ENCODE measurements around the gene PDZK1. TPM values are rescaled to one million over a fixed set of nuclear protein-coding genes. Genes with fewer than 3 reads are reported as not detected.
A peak's percentile ranks its signal among the peaks of the same experiment; 100 is the strongest.
"Not testable (repeated sequence)": the region's sequence is repeated elsewhere in the genome, so short reads cannot be mapped to it uniquely, and the experiment has no call there.

PDZK1 gene
- total RNA-seq, 1 experiment from 2014 or later = 1.3 TPM

DNA sequence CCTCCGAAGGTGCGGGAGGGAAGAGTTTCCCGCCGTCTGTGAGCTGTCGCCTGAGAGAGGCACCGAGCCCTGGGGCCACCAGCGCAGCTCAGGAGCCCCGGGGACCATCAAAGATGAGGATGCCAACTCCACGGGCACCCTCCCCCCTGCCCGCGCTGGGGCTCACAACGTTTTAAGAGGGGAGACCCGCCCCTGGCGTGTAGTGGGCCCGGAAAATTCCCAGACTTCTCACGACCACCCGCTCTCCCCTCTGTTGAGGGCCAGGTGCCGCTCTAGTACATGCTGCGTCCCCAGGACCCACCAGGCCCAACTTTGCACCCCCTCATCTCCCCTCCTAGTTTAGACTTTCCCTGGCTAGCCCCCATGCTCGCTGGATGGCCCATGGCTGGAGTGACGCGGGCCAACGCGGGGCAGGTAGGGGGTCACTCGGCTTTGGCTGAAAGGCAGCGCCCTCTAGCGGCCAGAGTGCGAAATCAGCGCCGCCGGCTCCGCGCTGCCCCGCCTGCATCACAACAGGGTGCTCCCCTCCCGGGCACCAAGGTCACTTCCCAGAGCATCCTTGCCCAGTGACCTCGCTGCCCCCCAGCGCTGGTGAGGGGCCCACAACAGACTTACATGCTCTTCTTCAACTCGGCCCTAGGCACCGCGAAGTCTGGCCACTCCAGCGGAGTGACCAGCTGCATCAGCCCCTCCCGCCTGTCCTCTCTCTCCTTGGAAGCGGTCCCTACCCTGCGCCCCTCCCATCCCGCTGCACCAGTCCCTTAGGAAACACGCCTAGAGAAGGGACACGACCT, 13.9 kb upstream of the PDZK1 start:
- Mint-ChIP-seq H3K27me3 (ENCODE audit: unreplicated experiment) (peaks cover 21% of the 10 kb centered on the region), H3K4me3 (ENCODE audit: low read depth, unreplicated experiment) (peak overlapping the region; percentile 64), H3K27ac (ENCODE audit: unreplicated experiment) (no peak overlapping the region), H3K36me3 (ENCODE audit: insufficient read depth, unreplicated experiment) (peaks cover 9% of the 10 kb centered on the region), H3K9me3 (ENCODE audit: low read depth, unreplicated experiment) (no peaks in the 10 kb centered on the region), H3K4me1 (ENCODE audit: low read depth, unreplicated experiment) (peaks cover 9% of the 10 kb centered on the region)
- TF ChIP-seq, protein P1, sequence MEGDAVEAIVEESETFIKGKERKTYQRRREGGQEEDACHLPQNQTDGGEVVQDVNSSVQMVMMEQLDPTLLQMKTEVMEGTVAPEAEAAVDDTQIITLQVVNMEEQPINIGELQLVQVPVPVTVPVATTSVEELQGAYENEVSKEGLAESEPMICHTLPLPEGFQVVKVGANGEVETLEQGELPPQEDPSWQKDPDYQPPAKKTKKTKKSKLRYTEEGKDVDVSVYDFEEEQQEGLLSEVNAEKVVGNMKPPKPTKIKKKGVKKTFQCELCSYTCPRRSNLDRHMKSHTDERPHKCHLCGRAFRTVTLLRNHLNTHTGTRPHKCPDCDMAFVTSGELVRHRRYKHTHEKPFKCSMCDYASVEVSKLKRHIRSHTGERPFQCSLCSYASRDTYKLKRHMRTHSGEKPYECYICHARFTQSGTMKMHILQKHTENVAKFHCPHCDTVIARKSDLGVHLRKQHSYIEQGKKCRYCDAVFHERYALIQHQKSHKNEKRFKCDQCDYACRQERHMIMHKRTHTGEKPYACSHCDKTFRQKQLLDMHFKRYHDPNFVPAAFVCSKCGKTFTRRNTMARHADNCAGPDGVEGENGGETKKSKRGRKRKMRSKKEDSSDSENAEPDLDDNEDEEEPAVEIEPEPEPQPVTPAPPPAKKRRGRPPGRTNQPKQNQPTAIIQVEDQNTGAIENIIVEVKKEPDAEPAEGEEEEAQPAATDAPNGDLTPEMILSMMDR (IDR thresholded peaks at IDR 0.05; ENCODE audit: unreplicated experiment) = peak; percentile 97
- intact Hi-C loops (cut with micrococcal nuclease; ENCODE audit: unreplicated experiment) = no loop called here
- CTCF ChIA-PET = interaction anchor here (0.6 to 1.5 kb wide), 7 partner anchors 10 to 124 kb away, joined by 3 to 5 read pairs (median 4); partner anchors contain the start of genes NUDT17 and PDZK1
- BruUV-seq (replicated peaks) = no TSS peak
- peak; percentile 82 for DNase-seq

- no peak overlapping the region for H3K27ac Mint-ChIP-seq (ENCODE audit: unreplicated experiment)
- TF ChIP-seq, protein P1 (IDR thresholded peaks at IDR 0.05; ENCODE audit: unreplicated experiment) = no peak
- CTCF ChIA-PET = interaction anchor here (0.5 to 1.5 kb wide), 6 partner anchors 9 to 224 kb away, joined by 3 to 9 read pairs (median 4); partner anchors contain the start of gene NUDT17
- H3K27me3 Mint-ChIP-seq (ENCODE audit: unreplicated experiment) = peaks cover 21% of the 10 kb centered on the region
- no TSS peak for BruUV-seq (replicated peaks)
- peaks cover 9% of the 10 kb centered on the region for H3K36me3 Mint-ChIP-seq (ENCODE audit: insufficient read depth, unreplicated experiment)
- intact Hi-C loops (cut with micrococcal nuclease; ENCODE audit: unreplicated experiment) = no loop called here
- H3K4me1 Mint-ChIP-seq (ENCODE audit: low read depth, unreplicated experiment) = peaks cover 9% of the 10 kb centered on the region
- no peaks in the 10 kb centered on the region for H3K9me3 Mint-ChIP-seq (ENCODE audit: low read depth, unreplicated experiment)
- DNase-seq = peak; percentile 12
- peak overlapping the region; percentile 64 for H3K4me3 Mint-ChIP-seq (ENCODE audit: low read depth, unreplicated experiment)
Observed at GRCh38 chr1:145720556-145720877, 13.3 kb upstream of the PDZK1 start.

DNA sequence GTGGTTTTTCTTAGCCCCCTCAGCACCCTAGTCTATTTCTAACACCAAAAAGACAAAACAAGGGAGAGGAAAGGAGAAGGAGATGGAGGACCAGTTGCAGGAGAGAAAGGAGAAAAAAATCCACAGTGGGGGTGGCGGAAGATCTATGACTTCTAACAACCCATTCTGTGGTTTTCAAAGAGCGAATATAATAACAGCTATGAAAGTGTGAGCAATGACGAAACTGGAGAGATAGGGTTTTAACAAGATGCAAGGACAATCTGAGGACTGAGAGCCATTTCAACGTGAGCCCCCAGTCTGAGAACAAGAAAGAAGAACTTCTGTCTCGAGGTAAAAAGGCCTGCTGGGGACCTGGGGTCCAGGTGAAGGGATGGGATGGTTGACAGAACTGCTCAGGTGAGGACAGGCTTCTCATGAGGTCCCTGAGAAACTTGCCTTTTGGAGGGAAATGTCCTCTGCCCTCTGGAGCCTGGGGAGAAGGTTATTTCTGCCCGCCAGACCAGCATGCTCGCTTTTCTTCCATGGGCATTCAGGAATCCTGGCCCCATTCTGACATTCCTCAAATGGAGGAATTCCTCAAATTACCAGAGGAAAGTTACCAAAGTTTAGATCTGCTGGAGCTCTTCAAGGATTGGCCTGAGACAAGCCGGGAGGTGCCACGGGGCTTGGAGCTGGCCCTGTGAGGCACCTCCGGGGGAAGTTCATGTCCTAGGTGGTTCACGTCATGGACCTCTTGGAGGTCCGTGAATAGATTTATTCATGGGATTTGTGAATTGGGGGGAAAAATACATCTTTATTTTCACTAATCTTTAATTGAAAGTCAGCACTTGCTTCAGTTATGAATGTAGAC, 12.3 kb upstream of the PDZK1 start, which contains the start of gene CD160:
Gene CD160, plus strand, starts transcription at position 270 of the 850 bp plus-strand sequence. CDS start 8,829 bp downstream, outside the sequence.
- Mint-ChIP-seq H3K27me3 (ENCODE audit: unreplicated experiment) (peaks cover 21% of the 10 kb centered on the region), H3K9me3 (ENCODE audit: low read depth, unreplicated experiment) (no peaks in the 10 kb centered on the region), H3K4me3 (ENCODE audit: low read depth, unreplicated experiment) (no peak within 1 kb of the TSS), H3K36me3 (ENCODE audit: insufficient read depth, unreplicated experiment) (peaks cover 9% of the 10 kb centered on the region), H3K4me1 (ENCODE audit: low read depth, unreplicated experiment) (peaks cover 9% of the 10 kb centered on the region), H3K27ac (ENCODE audit: unreplicated experiment) (no peak within 1 kb of the TSS)
- TF ChIP-seq, protein P1 (IDR thresholded peaks at IDR 0.05; ENCODE audit: unreplicated experiment) = no peak
- CTCF ChIA-PET = interaction anchor here (0.7 to 1.4 kb wide), 2 partner anchors 12 to 27 kb away, joined by 3 to 4 read pairs; partner anchors contain the start of gene PDZK1
- BruUV-seq (replicated peaks) = no TSS peak
- DNase-seq = no peak
- intact Hi-C loops (cut with micrococcal nuclease; ENCODE audit: unreplicated experiment) = no loop called here

DNA sequence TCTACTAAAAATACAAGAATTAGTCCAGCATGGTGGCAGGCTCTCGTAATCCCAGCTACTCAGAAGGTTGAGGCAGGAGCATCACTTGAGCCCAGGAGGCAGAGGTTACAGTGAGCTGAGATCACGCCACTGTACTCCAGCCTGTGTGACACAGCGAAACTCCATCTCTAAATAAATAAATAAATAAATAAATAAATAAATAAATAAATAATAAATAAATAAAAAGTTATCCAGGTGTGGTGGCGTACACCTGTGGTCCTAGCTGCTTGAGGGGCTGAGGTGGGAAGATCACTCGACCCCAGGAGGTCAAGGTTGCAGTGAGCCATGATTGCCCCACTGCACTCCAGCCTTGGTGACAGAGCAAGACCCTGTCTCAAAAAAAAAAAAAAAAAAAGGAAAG, 11.3 kb upstream of the PDZK1 start:
- peaks cover 21% of the 10 kb centered on the region for H3K27me3 Mint-ChIP-seq (ENCODE audit: unreplicated experiment)
- H3K9me3 Mint-ChIP-seq (ENCODE audit: low read depth, unreplicated experiment); H3K27ac Mint-ChIP-seq (ENCODE audit: unreplicated experiment); H3K36me3 Mint-ChIP-seq (ENCODE audit: insufficient read depth, unreplicated experiment); DNase-seq; H3K4me3 Mint-ChIP-seq (ENCODE audit: low read depth, unreplicated experiment); intact Hi-C loops (cut with micrococcal nuclease; ENCODE audit: unreplicated experiment); H3K4me1 Mint-ChIP-seq (ENCODE audit: low read depth, unreplicated experiment); BruUV-seq (replicated peaks): not testable (repeated sequence)
- CTCF ChIA-PET = interaction anchor here (0.7 to 1.4 kb wide), 2 partner anchors 11 to 28 kb away, joined by 3 to 4 read pairs; partner anchors contain the start of gene PDZK1
